GM18519 (cell line): ENCODE data around the gene SLC35F5.
"Not testable (repeated sequence)": the region's sequence is repeated elsewhere in the genome, so short reads cannot be mapped to it uniquely, and the experiment has no call there.

Experiments used
- ATAC-seq: cut with Tn5 transposase; IDR thresholded peaks from one replicate; pipeline ENCODE4 v1.9.1; 2021; ENCODE audit warnings: mild to moderate bottlenecking, moderate library complexity; ENCODE audit not compliant: unreplicated experiment, low FRiP score

The SLC35F5 gene

GRCh38 chr2:113755835-113756354 is 547 bp downstream of the SLC35F5 start:
- peak; percentile 25 for ATAC-seq

- ATAC-seq, result no peak
Measured at GRCh38 chr2:113755035-113755834, 1.2 kb downstream of the SLC35F5 start.

GRCh38 chr2:113754160-113754559 is 2.3 kb downstream of the SLC35F5 start:
- no peak for ATAC-seq

- ATAC-seq, result no peak
Measured at GRCh38 chr2:113750385-113750784, 6.1 kb downstream of the SLC35F5 start.

- no peak for ATAC-seq
Measured at GRCh38 chr2:113741091-113741490, 15.4 kb downstream of the SLC35F5 start.

- ATAC-seq, result no peak
Measured at GRCh38 chr2:113739849-113740248, 16.6 kb downstream of the SLC35F5 start.

GRCh38 chr2:113734185-113734584 is 22.3 kb downstream of the SLC35F5 start:
- ATAC-seq, result peak; percentile 84

- ATAC-seq, result no peak
Measured at GRCh38 chr2:113724010-113724409, 32.4 kb downstream of the SLC35F5 start.

GRCh38 chr2:113723411-113723810 is 33.0 kb downstream of the SLC35F5 start:
- ATAC-seq, result no peak

- ATAC-seq, result no peak
Measured at GRCh38 chr2:113720167-113720566, 36.3 kb downstream of the SLC35F5 start.

- ATAC-seq, result no peak
Measured at GRCh38 chr2:113716291-113716690, 40.2 kb downstream of the SLC35F5 start.

- ATAC-seq, result no peak
Measured at GRCh38 chr2:113712941-113713340, 43.5 kb downstream of the SLC35F5 start.

GRCh38 chr2:113711851-113712250 is 44.6 kb downstream of the SLC35F5 start:
- ATAC-seq, result no peak

- ATAC-seq, result no peak
Measured at GRCh38 chr2:113709022-113709421, 47.4 kb downstream of the SLC35F5 start.

- ATAC-seq, result no peak
Measured at GRCh38 chr2:113707106-113707505, 49.3 kb downstream of the SLC35F5 start.

- no peak for ATAC-seq
Measured at GRCh38 chr2:113705982-113706523, 50.4 kb downstream of the SLC35F5 start.

GRCh38 chr2:113704300-113704993 is 52.0 kb downstream of the SLC35F5 start:
- ATAC-seq, result not testable (repeated sequence)

- no peak for ATAC-seq
Measured at GRCh38 chr2:113703386-113704299, 52.8 kb downstream of the SLC35F5 start.

- ATAC-seq, result peak; percentile 71
Measured at GRCh38 chr2:113700186-113700841, 56.1 kb downstream of the SLC35F5 start.
